ENCODE measurements around the gene SFXN5. TPM values are rescaled to one million over a fixed set of nuclear protein-coding genes. Genes with fewer than 3 reads are reported as not detected.
A peak's percentile ranks its signal among the peaks of the same experiment; 100 is the strongest.
"Not testable (repeated sequence)": the region's sequence is repeated elsewhere in the genome, so short reads cannot be mapped to it uniquely, and the experiment has no call there.

Gene SFXN5
- total RNA-seq, 2 donors from 2014 or later, result 16.1 to 26.4 TPM

DNA sequence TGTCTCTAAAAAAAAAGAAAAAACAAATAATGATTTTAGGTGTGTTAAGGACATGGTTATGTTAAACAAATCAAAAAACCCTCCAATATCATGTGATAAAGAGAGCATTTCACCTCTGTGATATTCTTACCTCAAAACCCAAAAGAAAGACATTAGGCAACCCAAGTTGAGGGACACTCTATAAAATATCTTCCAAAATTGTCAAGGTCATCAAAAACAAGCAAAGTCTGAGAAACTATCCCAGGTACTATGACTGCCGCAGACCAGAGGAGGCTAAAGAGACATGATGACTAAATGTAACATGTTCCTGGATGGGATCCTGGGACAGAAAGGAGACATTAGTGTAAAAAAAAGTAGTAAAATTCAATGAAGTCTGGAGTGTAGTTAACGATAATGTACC, 4.5 kb downstream of the SFXN5 start:
- no peak for DNase-seq
- H3K4me3 ChIP-seq, result no peak overlapping the region
- H3K27me3 ChIP-seq, result no peaks in the 10 kb centered on the region
- no peaks in the 10 kb centered on the region for H3K36me3 ChIP-seq
- intact Hi-C loops (cut with DNase I), result no loop called here
- no peak overlapping the region for H3K27ac ChIP-seq
- H3K4me1 ChIP-seq, result peaks cover 10% of the 10 kb centered on the region
- no peak for TF ChIP-seq CTCF (IDR thresholded peaks at IDR 0.05)
- no peaks in the 10 kb centered on the region for H3K9me3 ChIP-seq
- no peak overlapping the region for H3K9ac ChIP-seq (ENCODE audit: low read depth in 2 of 2, low read length in 2 of 2)

DNA sequence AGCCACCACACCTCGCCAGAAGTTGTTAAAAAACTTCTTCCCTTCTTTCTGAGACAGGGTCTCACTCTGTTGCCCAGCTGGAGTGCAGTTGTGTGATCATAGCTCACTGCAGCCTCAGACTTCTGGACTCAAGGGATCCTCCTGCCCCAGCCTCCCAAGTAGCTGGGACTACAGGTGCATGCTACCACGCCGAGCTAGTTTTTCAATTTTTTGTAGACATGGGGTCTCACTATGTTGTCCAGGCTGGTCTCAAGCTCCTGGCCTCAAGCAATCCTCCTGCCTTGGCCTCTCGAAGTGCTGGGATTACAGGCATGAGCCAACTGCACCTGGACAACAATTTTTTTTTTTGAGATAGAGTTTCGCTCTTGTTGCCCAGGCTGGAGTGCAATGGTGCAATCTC, 6.4 kb downstream of the SFXN5 start:
- H3K27ac ChIP-seq; H3K9ac ChIP-seq (ENCODE audit: low read depth in 2 of 2, low read length in 2 of 2); H3K9me3 ChIP-seq; H3K4me3 ChIP-seq; DNase-seq; intact Hi-C loops (cut with DNase I); H3K36me3 ChIP-seq; H3K4me1 ChIP-seq; H3K27me3 ChIP-seq: not testable (repeated sequence)

DNA sequence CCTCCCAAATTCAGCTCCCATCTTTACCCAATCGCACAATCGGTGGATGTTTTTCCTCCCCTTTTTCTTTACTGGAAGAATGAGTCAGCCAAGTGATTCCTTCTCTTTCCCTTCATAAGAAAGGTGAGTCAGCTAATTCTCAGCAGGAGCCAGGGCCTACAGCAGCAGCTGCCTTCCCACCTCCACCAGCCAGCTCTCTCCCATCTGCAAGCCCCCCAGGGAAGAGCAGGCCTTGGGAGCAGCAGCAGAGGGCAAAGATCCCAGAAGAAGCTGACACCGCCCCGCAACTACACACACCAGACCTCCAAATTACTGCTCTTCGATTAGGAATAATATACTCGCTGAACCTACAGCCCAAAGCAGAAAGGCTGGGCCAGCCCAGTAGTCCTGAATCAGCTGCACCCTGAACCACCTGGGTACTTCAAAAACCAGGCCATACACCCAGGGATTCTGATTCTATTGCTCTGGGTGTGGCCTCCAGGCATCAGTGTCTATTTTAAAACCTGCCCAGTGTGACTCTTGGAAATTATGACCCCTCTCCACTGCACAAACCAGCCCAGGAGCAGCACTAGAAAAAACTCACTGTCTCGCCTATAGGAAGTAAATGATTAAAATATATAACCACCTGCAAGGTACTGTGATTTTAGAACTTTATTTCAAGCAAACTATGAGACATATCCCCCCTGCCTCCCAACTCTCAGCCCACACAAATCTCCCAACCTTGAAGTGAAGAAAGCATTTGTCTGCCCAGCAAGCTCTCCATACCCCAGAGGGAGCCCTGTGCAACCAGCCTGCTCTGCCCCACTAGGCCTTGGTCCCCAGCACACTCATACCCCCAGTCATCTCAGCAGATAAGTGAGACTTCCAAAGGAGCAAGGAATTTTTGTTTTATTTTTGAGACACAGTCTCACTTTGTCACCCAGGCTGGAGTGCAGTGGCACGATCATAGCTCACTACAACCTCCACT, 7.3 kb downstream of the SFXN5 start:
- Histone ChIP-seq H3K27ac (no peak overlapping the region), H3K27me3 (no peaks in the 10 kb centered on the region), H3K9me3 (no peaks in the 10 kb centered on the region), H3K4me1 (peaks cover 7% of the 10 kb centered on the region), H3K9ac (ENCODE audit: low read depth in 2 of 2, low read length in 2 of 2) (peak overlapping the region in 1 of 2 donors; percentile 56), H3K4me3 (no peak overlapping the region), H3K36me3 (no peaks in the 10 kb centered on the region)
- intact Hi-C loops (cut with DNase I), result no loop called here
- TF ChIP-seq CTCF (IDR thresholded peaks at IDR 0.05), result no peak
- DNase-seq, result no peak

- DNase-seq, result no peak
- intact Hi-C loops (cut with DNase I), result no loop called here
- Histone ChIP-seq H3K36me3 (no peaks in the 10 kb centered on the region), H3K27ac (no peak overlapping the region), H3K27me3 (no peaks in the 10 kb centered on the region), H3K9me3 (no peaks in the 10 kb centered on the region), H3K9ac (ENCODE audit: low read depth in 2 of 2, low read length in 2 of 2) (no peak overlapping the region), H3K4me3 (no peak overlapping the region), H3K4me1 (peaks cover 7% of the 10 kb centered on the region)
- no peak for TF ChIP-seq CTCF (IDR thresholded peaks at IDR 0.05)
Measured at GRCh38 chr2:73063472-73063871, 8.0 kb downstream of the SFXN5 start.

- TF ChIP-seq CTCF (IDR thresholded peaks at IDR 0.05), result no peak
- Histone ChIP-seq H3K9me3 (no peaks in the 10 kb centered on the region), H3K36me3 (no peaks in the 10 kb centered on the region), H3K4me3 (no peak overlapping the region), H3K27ac (no peak overlapping the region), H3K9ac (ENCODE audit: low read depth in 2 of 2, low read length in 2 of 2) (no peak overlapping the region), H3K4me1 (no peaks in the 10 kb centered on the region), H3K27me3 (no peaks in the 10 kb centered on the region)
- intact Hi-C loops (cut with DNase I), result no loop called here
- DNase-seq, result no peak
Measured at GRCh38 chr2:73059106-73059505, 12.4 kb downstream of the SFXN5 start.

- Histone ChIP-seq H3K9ac (ENCODE audit: low read depth in 2 of 2, low read length in 2 of 2) (no peak overlapping the region), H3K9me3 (no peaks in the 10 kb centered on the region), H3K27me3 (no peaks in the 10 kb centered on the region), H3K4me3 (no peak overlapping the region), H3K27ac (no peak overlapping the region), H3K4me1 (no peaks in the 10 kb centered on the region), H3K36me3 (no peaks in the 10 kb centered on the region)
- DNase-seq, result no peak
- no peak for TF ChIP-seq CTCF (IDR thresholded peaks at IDR 0.05)
- intact Hi-C loops (cut with DNase I), result no loop called here
Measured at GRCh38 chr2:73054980-73055379, 16.5 kb downstream of the SFXN5 start.
